ENCODE results near the gene VMO1.

The VMO1 gene

GRCh38 chr17:4796552-4796920 is 10.4 kb upstream of the VMO1 start:
- H3K4me2 ChIP-seq (ENCODE audit: low read length) = peak overlapping the region; percentile 70
- peak overlapping the region; percentile 32 for H3K23ac ChIP-seq (ENCODE audit: low read length)
- H4K5ac ChIP-seq (ENCODE audit: low read length) = peak overlapping the region; percentile 93
- no peak overlapping the region for H2BK5ac ChIP-seq (ENCODE audit: low read length)
- WGBS (ENCODE audit: extremely low coverage, insufficient coverage, low lambda C conversion rate) = no CpG with 5 or more reads among the region's 7 CpGs
- peak overlapping the region; percentile 15 for H2BK120ac ChIP-seq (ENCODE audit: low read depth, low read length)
- peaks cover 12% of the 10 kb centered on the region for H3K79me1 ChIP-seq (ENCODE audit: low read length)
- H3K27me3 ChIP-seq (ENCODE audit: insufficient read depth, low read length, poor library complexity) = no peaks in the 10 kb centered on the region
- H3K4me3 ChIP-seq (ENCODE audit: low read length) = peak overlapping the region; percentile 98
- H2AK5ac ChIP-seq (ENCODE audit: low read length) = peak overlapping the region; percentile 92
- H3K18ac ChIP-seq (ENCODE audit: low read length) = peak overlapping the region; percentile 45
- peaks cover 12% of the 10 kb centered on the region for H3K79me2 ChIP-seq (ENCODE audit: control insufficient read depth, insufficient read depth, low read length)
- H3K4me1 ChIP-seq (ENCODE audit: control insufficient read depth, low read depth, low read length) = no peaks in the 10 kb centered on the region
- DNase-seq = peak; percentile 69
- H4K8ac ChIP-seq (ENCODE audit: low read depth, low read length) = peak overlapping the region; percentile 96
- H3K27ac ChIP-seq (ENCODE audit: low read depth, low read length) = peak overlapping the region; percentile 5
- H2BK15ac ChIP-seq (replicated peaks; ENCODE audit: low read depth) = no peak overlapping the region
- H3K9ac ChIP-seq (ENCODE audit: low read length) = peak overlapping the region; percentile 99
- H3K36me3 ChIP-seq (ENCODE audit: control insufficient read depth, insufficient read depth, low read length) = peaks cover 5% of the 10 kb centered on the region
- peak overlapping the region; percentile 98 for H3K56ac ChIP-seq (ENCODE audit: low read length)
- H3K4ac ChIP-seq (ENCODE audit: low read depth, low read length) = peak overlapping the region; percentile 92

- no peak overlapping the region for H2AK5ac ChIP-seq (ENCODE audit: low read length)
- no peak overlapping the region for H3K27ac ChIP-seq (ENCODE audit: low read depth, low read length)
- no peak overlapping the region for H3K4ac ChIP-seq (ENCODE audit: low read depth, low read length)
- no peak overlapping the region for H3K23ac ChIP-seq (ENCODE audit: low read length)
- no CpG with 5 or more reads among the region's 1 CpG for WGBS (ENCODE audit: extremely low coverage, insufficient coverage, low lambda C conversion rate)
- H3K4me3 ChIP-seq (ENCODE audit: low read length) = no peak overlapping the region
- no peak overlapping the region for H4K8ac ChIP-seq (ENCODE audit: low read depth, low read length)
- H2BK120ac ChIP-seq (ENCODE audit: low read depth, low read length) = no peak overlapping the region
- no peak overlapping the region for H3K4me2 ChIP-seq (ENCODE audit: low read length)
- H3K27me3 ChIP-seq (ENCODE audit: insufficient read depth, low read length, poor library complexity) = no peaks in the 10 kb centered on the region
- H3K79me2 ChIP-seq (ENCODE audit: control insufficient read depth, insufficient read depth, low read length) = peaks cover 12% of the 10 kb centered on the region
- H3K9ac ChIP-seq (ENCODE audit: low read length) = no peak overlapping the region
- H3K4me1 ChIP-seq (ENCODE audit: control insufficient read depth, low read depth, low read length) = no peaks in the 10 kb centered on the region
- no peak for DNase-seq
- H4K5ac ChIP-seq (ENCODE audit: low read length) = no peak overlapping the region
- H2BK15ac ChIP-seq (replicated peaks; ENCODE audit: low read depth) = no peak overlapping the region
- no peak overlapping the region for H2BK5ac ChIP-seq (ENCODE audit: low read length)
- peaks cover 12% of the 10 kb centered on the region for H3K79me1 ChIP-seq (ENCODE audit: low read length)
- no peak overlapping the region for H3K18ac ChIP-seq (ENCODE audit: low read length)
- H3K36me3 ChIP-seq (ENCODE audit: control insufficient read depth, insufficient read depth, low read length) = peaks cover 5% of the 10 kb centered on the region
- H3K56ac ChIP-seq (ENCODE audit: low read length) = no peak overlapping the region
These were observed 9.0 kb upstream of the VMO1 start for GRCh38 chr17:4795168-4795567.

DNA sequence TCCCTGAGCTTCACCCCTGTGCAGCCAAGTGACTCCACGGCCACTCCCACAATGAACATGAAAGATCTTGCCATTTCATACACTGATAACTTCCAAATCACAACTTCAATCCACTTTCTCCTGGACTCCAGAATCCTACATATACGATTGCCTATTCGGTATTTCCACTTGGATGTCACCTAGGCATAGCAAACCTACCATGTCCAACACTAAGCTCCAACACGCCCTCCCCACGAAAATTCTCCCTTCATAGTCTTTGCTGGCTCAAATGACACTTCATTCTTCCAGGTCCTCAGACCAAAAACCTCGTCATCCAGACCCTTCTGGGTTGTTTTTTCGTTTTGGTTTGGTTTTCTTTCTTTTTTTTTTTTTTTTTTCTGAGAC is 4.5 kb upstream of the VMO1 start:
- Histone ChIP-seq H2BK5ac (ENCODE audit: low read length) (no peak overlapping the region), H3K18ac (ENCODE audit: low read length) (no peak overlapping the region), H3K36me3 (ENCODE audit: control insufficient read depth, insufficient read depth, low read length) (no peaks in the 10 kb centered on the region), H3K56ac (ENCODE audit: low read length) (peak overlapping the region; percentile 95), H2AK5ac (ENCODE audit: low read length) (no peak overlapping the region), H3K79me1 (ENCODE audit: low read length) (no peaks in the 10 kb centered on the region), H3K27ac (ENCODE audit: low read depth, low read length) (no peak overlapping the region), H2BK120ac (ENCODE audit: low read depth, low read length) (no peak overlapping the region), H3K4me3 (ENCODE audit: low read length) (no peak overlapping the region), H3K9ac (ENCODE audit: low read length) (peak overlapping the region; percentile 90), H2BK15ac (replicated peaks; ENCODE audit: low read depth) (no peak overlapping the region), H4K8ac (ENCODE audit: low read depth, low read length) (no peak overlapping the region), H3K79me2 (ENCODE audit: control insufficient read depth, insufficient read depth, low read length) (no peaks in the 10 kb centered on the region), H4K5ac (ENCODE audit: low read length) (no peak overlapping the region), H3K4ac (ENCODE audit: low read depth, low read length) (no peak overlapping the region), H3K23ac (ENCODE audit: low read length) (peak overlapping the region; percentile 66), H3K4me1 (ENCODE audit: control insufficient read depth, low read depth, low read length) (peaks cover 2% of the 10 kb centered on the region), H3K4me2 (ENCODE audit: low read length) (peak overlapping the region; percentile 84), H3K27me3 (ENCODE audit: insufficient read depth, low read length, poor library complexity) (peaks cover 2% of the 10 kb centered on the region)
- no peak for DNase-seq
- no CpG with 5 or more reads among the region's 7 CpGs for WGBS (ENCODE audit: extremely low coverage, insufficient coverage, low lambda C conversion rate)

DNA sequence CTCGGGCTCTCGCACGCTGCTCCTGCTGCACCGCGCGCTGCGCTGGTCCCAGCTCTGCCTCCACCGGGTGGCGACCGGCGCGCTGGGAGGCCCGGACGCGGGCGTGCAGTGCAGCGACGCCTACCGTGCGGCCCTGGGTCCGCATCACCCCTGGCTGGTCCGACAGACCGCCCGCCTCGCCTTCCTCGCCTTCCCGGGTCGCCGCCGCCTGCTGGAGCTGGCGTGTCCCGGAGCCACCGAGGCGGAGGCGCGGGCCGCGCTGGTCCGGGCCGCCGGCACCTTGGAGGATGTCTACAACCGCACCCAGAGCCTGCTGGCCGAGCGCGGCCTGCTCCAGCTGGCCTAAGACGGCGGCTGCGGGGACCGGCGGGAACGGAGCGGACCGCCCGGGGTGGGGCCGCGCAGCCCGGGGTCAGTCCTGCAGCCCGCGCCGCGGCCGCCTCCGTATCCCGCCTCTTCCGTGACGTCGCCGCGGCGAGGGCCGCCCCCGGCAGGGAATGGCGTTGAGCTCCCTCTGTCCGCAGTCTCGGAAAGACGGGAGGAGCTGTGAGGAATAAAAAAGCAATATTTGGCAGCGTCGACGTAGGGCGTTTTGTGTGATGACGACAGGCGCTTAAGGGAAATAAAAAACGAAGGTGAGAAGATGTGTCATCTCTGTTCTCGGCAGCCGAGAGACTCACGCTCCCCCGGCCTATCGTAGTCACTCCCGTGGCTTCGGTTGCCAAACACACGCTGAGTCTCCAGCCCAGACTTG is 4.0 kb upstream of the VMO1 start:
- Histone ChIP-seq H3K23ac (ENCODE audit: low read length) (peak overlapping the region; percentile 66), H3K27me3 (ENCODE audit: insufficient read depth, low read length, poor library complexity) (peaks cover 2% of the 10 kb centered on the region), H3K79me2 (ENCODE audit: control insufficient read depth, insufficient read depth, low read length) (no peaks in the 10 kb centered on the region), H2BK120ac (ENCODE audit: low read depth, low read length) (no peak overlapping the region), H4K8ac (ENCODE audit: low read depth, low read length) (no peak overlapping the region), H3K4ac (ENCODE audit: low read depth, low read length) (no peak overlapping the region), H3K4me1 (ENCODE audit: control insufficient read depth, low read depth, low read length) (peaks cover 2% of the 10 kb centered on the region), H2BK5ac (ENCODE audit: low read length) (no peak overlapping the region), H3K79me1 (ENCODE audit: low read length) (no peaks in the 10 kb centered on the region), H3K4me3 (ENCODE audit: low read length) (peak overlapping the region; percentile 46), H2AK5ac (ENCODE audit: low read length) (no peak overlapping the region), H3K18ac (ENCODE audit: low read length) (peak overlapping the region; percentile 61), H2BK15ac (replicated peaks; ENCODE audit: low read depth) (no peak overlapping the region), H3K36me3 (ENCODE audit: control insufficient read depth, insufficient read depth, low read length) (no peaks in the 10 kb centered on the region), H3K27ac (ENCODE audit: low read depth, low read length) (peak overlapping the region; percentile 17), H4K5ac (ENCODE audit: low read length) (no peak overlapping the region), H3K56ac (ENCODE audit: low read length) (peak overlapping the region; percentile 95), H3K9ac (ENCODE audit: low read length) (peak overlapping the region; percentile 90), H3K4me2 (ENCODE audit: low read length) (peak overlapping the region; percentile 84)
- no CpG with 5 or more reads among the region's 91 CpGs for WGBS (ENCODE audit: extremely low coverage, insufficient coverage, low lambda C conversion rate)
- peak; percentile 78 for DNase-seq

DNA sequence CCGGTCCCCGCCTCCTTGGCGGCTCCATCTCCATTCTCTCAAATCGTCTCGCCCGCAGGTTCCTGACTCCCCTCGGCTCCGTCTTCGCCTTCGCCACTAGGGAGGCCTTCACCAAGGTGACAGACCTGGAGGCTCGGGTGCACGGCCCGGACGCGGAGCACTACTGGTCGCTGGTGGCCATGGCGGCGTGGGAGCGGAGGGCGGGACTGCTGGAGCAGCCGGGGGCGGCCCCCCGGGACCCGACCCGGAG is 3.5 kb upstream of the VMO1 start:
- Histone ChIP-seq H3K79me2 (ENCODE audit: control insufficient read depth, insufficient read depth, low read length) (no peaks in the 10 kb centered on the region), H3K79me1 (ENCODE audit: low read length) (no peaks in the 10 kb centered on the region), H3K27ac (ENCODE audit: low read depth, low read length) (peak overlapping the region; percentile 17), H3K4me3 (ENCODE audit: low read length) (peak overlapping the region; percentile 46), H3K9ac (ENCODE audit: low read length) (peak overlapping the region; percentile 90), H3K18ac (ENCODE audit: low read length) (peak overlapping the region; percentile 61), H3K4me2 (ENCODE audit: low read length) (peak overlapping the region; percentile 84), H2BK120ac (ENCODE audit: low read depth, low read length) (no peak overlapping the region), H3K56ac (ENCODE audit: low read length) (peak overlapping the region; percentile 95), H4K5ac (ENCODE audit: low read length) (no peak overlapping the region), H2AK5ac (ENCODE audit: low read length) (no peak overlapping the region), H3K23ac (ENCODE audit: low read length) (no peak overlapping the region), H3K36me3 (ENCODE audit: control insufficient read depth, insufficient read depth, low read length) (no peaks in the 10 kb centered on the region), H3K27me3 (ENCODE audit: insufficient read depth, low read length, poor library complexity) (peaks cover 2% of the 10 kb centered on the region), H4K8ac (ENCODE audit: low read depth, low read length) (no peak overlapping the region), H3K4ac (ENCODE audit: low read depth, low read length) (no peak overlapping the region), H2BK15ac (replicated peaks; ENCODE audit: low read depth) (no peak overlapping the region), H2BK5ac (ENCODE audit: low read length) (no peak overlapping the region), H3K4me1 (ENCODE audit: control insufficient read depth, low read depth, low read length) (peaks cover 2% of the 10 kb centered on the region)
- no CpG with 5 or more reads among the region's 25 CpGs for WGBS (ENCODE audit: extremely low coverage, insufficient coverage, low lambda C conversion rate)
- no peak for DNase-seq
